NCI-H82 (cell line): ENCODE measurements around the gene GSG1.
"Not testable (repeated sequence)": the region's sequence is repeated elsewhere in the genome, so short reads cannot be mapped to it uniquely, and the experiment has no call there.

Source experiments
- DNase-seq: peaks from one replicate; lab custom pipeline; 2025; lab: John Stamatoyannopoulos, UW

Gene GSG1

DNA sequence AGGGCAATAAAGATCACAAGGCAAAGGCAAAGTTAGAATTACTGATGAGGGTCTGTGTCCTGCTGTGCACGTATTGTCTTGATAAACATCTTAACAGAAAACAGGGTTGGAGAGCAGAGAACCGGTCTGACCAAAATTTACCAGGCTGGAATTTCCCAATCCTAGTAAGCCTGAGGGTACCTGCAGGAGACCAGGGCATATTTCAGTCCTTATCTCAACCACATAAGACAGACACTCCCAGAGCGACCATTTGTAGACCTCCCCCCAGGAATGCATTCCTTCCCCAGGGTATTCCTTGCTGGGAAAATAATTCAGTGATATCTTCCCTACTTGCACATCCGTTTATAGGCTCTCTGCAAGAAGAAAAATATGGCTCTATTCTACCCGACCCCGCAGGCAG is 49.9 kb downstream of the GSG1 start:
- DNase-seq, result not testable (repeated sequence)

DNA sequence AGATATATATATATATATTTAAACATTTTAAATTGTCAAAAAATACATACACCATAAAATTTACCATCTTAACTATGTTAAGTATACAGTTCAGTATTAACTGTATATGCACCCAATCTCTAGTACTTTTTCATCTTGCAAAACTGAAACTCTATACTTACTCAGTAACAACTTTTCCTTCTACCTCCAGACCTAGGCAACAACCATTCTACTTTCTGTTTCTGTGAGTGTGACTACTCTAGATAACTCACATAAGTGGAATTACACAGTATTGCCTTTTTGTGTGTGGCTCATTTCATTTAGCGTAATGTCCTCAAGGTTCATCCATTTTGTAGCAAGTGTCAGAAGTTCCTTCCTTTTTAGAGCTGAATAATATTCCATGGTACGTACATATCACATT is 51.0 kb downstream of the GSG1 start:
- DNase-seq, result no peak

- DNase-seq, result peak; percentile 39
Measured at GRCh38 chr12:13049816-13050215, 53.7 kb downstream of the GSG1 start.

DNA sequence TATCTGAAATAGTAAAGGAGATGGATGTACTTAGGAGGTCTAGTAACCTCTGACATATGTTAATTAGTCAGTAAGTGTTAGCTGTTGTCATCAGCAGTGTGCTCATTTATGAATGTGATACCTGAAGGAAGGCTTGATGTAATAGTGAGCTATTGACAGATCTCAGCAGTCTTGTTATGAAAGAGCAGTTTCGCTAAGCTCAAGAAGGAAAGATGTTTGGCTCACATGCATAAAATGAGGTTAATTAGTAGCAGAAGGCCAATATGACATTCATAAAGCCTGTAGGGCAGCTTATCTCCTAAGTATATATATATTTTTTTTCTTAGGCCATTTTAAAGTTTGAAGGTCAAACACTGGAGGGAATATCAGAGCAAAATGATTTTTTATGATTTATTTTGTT is 56.5 kb downstream of the GSG1 start:
- DNase-seq, result peak; percentile 27

GRCh38 chr12:13045816-13046215 is 57.7 kb downstream of the GSG1 start:
- no peak for DNase-seq

DNA sequence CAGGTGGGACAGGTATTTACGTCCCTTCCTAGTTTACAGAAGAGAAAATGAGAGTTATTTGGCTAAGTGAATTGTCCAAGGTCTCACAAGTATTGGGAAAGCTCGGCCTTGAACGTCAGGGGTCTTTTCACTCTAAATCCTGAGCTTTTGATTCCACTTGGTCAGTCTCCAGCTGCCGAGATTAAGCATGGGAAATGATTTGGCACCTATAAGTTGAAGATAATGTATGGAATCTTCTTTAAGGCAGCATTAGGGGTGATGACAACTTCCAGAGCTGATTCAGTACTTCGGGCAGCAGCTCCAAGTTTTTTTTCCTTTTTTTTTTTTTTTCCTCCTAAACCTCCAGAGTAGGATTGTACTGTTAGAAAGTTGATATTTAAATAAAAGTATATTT is 58.6 kb downstream of the GSG1 start:
- DNase-seq, result no peak

DNA sequence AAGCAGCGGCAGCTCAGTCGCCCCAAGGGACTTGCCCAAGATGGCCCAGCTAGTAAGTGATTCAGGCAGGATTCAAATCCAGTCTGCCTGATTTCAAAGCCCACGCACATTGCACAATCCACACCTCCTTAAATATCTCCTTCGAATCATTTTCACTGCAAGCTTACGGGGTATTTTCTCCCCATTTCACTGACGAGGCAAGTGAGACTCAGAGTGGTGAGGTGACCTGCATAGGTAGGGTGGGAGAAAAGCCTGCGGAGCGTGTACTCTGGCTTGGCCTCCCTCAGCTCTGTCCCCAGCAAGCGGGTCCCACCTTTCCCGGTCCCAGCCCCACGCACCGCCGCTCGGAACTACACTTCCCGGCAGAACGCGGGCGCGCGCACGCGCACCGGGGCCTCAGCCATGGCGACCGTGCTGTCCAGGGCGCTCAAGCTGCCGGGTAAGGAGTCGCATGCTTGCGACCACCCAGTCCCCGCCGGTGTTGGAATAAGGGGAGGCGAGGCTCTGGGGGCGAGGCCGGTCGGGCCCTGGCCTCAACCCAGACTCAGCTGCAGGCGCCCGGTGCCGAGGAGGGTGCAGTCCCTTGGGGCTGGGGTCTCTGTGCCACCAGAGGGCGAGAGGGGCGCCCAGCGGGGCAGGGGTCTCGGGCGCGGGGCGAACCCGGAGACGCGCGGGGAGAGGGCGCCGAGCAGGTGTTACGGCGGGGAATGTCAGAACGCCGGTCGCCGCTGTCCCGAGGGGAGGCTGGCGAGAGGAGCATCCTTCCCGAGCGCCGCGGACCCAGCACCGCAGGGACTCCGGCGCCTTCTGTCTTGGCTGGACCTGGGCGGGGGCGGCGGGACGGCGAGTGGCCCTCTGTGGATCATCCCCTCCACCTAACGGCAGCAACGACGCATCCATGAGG is 59.2 kb downstream of the GSG1 start, which contains the start of gene FAM234B:
Gene FAM234B (plus strand): TSS at position 380 of the 904 bp plus-strand sequence. CDS start 23 bp downstream, at position 403.
- DNase-seq, result peak; percentile 92

DNA sequence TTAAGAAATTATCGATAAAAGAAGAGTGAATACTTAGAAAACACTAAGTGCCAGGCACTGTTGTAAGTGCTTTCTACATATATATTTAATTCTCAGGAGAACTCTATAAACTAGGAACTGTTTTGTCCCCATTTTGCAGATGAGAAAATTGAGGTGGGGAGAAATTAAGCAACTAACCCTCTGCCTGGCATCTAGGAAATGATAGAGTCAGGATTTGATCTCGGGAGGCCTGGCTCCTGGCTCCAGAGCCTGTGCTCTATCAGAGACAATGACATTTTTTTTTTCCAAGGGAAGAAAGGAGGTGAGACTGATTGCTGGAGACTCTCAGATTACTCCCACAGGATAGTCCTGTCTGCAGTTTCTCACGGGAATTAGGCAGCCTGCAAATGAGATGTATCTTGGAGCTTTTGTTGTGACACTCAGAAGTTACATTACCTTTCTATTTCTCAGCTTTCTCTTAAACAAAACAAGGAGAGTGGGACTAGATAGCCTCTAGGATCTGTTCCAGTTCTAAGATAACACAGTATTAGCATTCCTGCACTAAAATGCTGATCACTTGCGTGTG is 60.7 kb downstream of the GSG1 start:
- no peak for DNase-seq

- no peak for DNase-seq
Measured at GRCh38 chr12:13041224-13041623, 62.2 kb downstream of the GSG1 start.

GRCh38 chr12:13039328-13039956 is 64.0 kb downstream of the GSG1 start:
- peak; percentile 39 for DNase-seq

DNA sequence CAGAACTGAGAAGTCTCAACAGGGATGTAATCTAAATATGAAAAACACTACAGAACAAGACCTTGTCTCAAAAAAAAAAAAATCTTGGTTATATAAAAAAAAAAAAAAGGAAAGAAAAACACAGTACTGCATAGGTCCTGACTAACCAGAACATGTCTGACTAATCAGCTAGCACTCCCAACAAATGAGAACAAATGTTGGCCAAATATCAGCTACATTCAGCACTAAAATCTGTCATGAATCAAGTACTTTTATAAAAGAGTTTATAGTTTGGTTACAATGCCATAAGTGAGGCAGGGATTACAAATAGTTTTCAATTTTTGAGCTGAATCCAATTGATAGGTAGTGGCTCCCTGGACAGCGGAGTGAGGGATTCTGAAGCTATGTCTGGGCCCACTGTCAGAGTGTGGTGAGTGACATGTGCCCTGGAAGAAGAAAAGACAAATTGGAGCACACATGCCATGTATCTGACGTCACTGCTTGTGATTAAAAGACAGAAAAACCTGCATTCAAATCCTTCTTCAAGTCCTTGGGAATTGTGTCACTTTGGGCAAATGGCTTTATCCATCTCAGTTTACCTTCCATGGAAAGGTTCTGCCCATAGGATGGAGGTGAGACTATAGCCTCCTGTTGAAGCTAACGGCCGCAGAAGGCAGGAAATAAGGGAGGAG is 64.8 kb downstream of the GSG1 start:
- no peak for DNase-seq

DNA sequence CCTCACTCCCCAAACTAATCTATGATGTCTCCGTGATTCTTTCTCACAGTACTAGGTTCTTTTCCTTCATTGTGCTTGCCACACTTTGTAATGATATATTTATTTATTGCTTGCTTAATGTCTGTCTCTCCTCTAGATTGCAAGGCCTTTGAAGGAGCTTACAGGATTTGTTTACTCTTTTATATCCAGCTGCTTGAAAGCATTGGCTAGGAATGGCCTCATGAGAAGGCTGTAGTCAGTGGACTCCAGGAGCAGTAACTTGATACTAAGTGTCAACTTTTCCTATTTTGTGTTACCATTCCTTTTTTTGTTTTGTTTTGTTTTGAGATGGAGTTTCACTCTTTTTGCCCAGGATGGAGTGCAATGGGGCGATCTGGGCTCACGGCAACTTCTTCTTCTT is 66.6 kb downstream of the GSG1 start:
- DNase-seq, result no peak

GRCh38 chr12:13035335-13035734 is 68.1 kb downstream of the GSG1 start:
- DNase-seq, result not testable (repeated sequence)
